Measurements from ENCODE around the gene LRRC4C. TPM values are rescaled to one million over a fixed set of nuclear protein-coding genes. Genes with fewer than 3 reads are reported as not detected.

The LRRC4C gene
- total RNA-seq, 6 donors from 2014 or later = 0.37 to 1.2 (median 1.0) TPM; not detected in 2

DNA sequence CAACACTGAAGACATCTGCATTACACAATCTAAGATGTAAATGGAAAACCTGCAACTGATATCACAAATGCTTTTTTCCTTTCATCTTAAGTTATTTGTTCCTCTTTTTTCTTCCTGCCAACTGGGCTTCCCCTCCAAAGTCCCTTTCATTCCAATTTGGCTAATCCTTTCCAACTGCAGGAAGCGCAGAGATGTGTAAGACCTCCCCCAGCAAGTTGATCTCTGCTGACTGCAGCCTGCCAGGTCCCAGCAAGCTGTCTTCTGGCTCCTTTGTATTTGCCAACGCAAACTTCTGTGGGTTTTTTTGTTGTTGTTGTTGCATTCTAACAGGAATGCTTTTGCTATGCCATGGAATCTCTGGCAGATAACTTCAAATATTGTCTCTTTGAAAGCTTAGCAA is 38.5 kb upstream of the LRRC4C start:
- DNase-seq = no peak
- TF ChIP-seq POLR2AphosphoS5 (IDR thresholded peaks at IDR 0.05) (no peak), POLR2A (IDR thresholded peaks at IDR 0.05) (no peak), EP300 (IDR thresholded peaks at IDR 0.05) (no peak)
- TF ChIP-seq, protein P1, sequence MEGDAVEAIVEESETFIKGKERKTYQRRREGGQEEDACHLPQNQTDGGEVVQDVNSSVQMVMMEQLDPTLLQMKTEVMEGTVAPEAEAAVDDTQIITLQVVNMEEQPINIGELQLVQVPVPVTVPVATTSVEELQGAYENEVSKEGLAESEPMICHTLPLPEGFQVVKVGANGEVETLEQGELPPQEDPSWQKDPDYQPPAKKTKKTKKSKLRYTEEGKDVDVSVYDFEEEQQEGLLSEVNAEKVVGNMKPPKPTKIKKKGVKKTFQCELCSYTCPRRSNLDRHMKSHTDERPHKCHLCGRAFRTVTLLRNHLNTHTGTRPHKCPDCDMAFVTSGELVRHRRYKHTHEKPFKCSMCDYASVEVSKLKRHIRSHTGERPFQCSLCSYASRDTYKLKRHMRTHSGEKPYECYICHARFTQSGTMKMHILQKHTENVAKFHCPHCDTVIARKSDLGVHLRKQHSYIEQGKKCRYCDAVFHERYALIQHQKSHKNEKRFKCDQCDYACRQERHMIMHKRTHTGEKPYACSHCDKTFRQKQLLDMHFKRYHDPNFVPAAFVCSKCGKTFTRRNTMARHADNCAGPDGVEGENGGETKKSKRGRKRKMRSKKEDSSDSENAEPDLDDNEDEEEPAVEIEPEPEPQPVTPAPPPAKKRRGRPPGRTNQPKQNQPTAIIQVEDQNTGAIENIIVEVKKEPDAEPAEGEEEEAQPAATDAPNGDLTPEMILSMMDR (IDR thresholded peaks at IDR 0.05) = no peak
- Histone ChIP-seq H3K27ac (no peak overlapping the region), H3K9me3 (no peaks in the 10 kb centered on the region), H3K27me3 (no peaks in the 10 kb centered on the region), H3K4me1 (no peaks in the 10 kb centered on the region), H3K4me3 (no peak overlapping the region), H3K36me3 (no peaks in the 10 kb centered on the region)
- ATAC-seq (ENCODE audit: low FRiP score in 2 of 2) = no peak
- WGBS, 2 donors = 13 to 24% methylated on average over 2 of the region's 2 CpGs

DNA sequence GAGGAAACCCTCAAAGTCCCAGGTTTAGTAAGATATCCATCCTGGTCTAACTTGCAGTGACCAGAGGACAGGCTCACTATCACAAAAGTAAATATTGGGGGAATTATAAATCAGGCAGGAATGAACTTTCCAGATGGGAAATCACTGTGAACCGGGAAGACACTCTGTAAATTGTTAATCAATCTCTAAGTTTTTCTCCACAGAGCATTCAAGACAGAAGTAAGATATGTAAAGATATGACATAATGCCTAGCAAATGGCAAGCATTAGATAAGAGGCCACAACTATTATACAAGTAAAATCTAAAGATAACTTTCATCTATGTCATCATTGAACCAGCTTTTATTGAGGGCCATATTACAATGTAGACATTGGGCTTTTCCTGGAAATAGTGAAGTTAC is 35.3 kb upstream of the LRRC4C start:
- H3K9me3 ChIP-seq = no peaks in the 10 kb centered on the region
- TF ChIP-seq, protein P1 (IDR thresholded peaks at IDR 0.05) = no peak
- TF ChIP-seq EP300 (IDR thresholded peaks at IDR 0.05) (no peak), POLR2AphosphoS5 (IDR thresholded peaks at IDR 0.05) (no peak), POLR2A (IDR thresholded peaks at IDR 0.05) (no peak)
- DNase-seq (no peak), ATAC-seq (ENCODE audit: low FRiP score in 2 of 2) (no peak)
- no peak overlapping the region for H3K4me3 ChIP-seq
- H3K4me1 ChIP-seq = no peaks in the 10 kb centered on the region
- no peak overlapping the region for H3K27ac ChIP-seq
- H3K36me3 ChIP-seq = no peaks in the 10 kb centered on the region
- 36 to 47% methylated on average over 1 of the region's 1 CpG for WGBS, 2 donors
- no peaks in the 10 kb centered on the region for H3K27me3 ChIP-seq

DNA sequence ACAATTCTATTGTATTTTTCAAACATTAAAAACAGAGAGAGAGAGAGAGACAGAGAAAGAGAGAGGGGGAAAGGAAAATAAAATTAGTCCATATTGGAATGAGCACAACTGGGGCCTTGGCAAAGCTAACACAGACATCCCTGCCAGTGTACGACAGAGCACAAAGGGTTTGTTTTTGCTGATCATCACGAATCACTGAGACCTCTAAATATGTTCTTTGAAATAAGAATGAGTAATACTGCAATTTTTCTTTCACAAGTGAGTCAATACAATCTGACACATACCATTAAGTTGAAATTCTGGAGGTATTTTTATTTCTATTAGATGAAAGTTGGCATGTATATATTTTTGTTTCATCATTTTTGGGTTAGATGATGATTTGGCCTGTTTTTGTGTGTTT is 27.0 kb upstream of the LRRC4C start:
- Histone ChIP-seq H3K4me3 (no peak overlapping the region), H3K27ac (no peak overlapping the region), H3K4me1 (no peaks in the 10 kb centered on the region), H3K36me3 (no peaks in the 10 kb centered on the region), H3K9me3 (no peaks in the 10 kb centered on the region), H3K27me3 (no peaks in the 10 kb centered on the region)
- WGBS, 2 donors = 68 to 79% methylated on average over 2 of the region's 2 CpGs
- ATAC-seq (ENCODE audit: low FRiP score in 2 of 2) (no peak), DNase-seq (no peak)
- TF ChIP-seq POLR2AphosphoS5 (IDR thresholded peaks at IDR 0.05) (no peak), EP300 (IDR thresholded peaks at IDR 0.05) (no peak), POLR2A (IDR thresholded peaks at IDR 0.05) (no peak)
- TF ChIP-seq, protein P1 (IDR thresholded peaks at IDR 0.05) = no peak

DNA sequence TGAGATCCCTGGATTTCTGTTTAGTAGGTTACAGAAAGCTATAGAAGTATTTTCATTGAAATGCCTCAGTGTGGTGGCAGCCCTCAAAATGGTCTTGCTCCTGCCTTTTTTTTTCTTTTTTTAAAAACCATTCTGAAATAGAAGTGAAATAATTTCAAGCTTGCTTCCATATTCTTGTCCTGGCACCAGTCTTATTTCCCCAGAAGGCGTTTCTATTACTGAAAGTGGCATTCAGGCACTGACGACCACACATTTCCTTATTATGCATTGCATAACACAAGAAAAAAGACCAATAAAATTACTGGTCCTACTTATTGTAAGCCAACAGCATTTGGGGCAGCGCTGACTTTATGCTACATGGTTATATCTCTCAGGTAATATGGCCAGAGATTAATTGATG is 24.5 kb upstream of the LRRC4C start:
- ATAC-seq (ENCODE audit: low FRiP score in 2 of 2) (no peak), DNase-seq (no peak)
- H3K36me3 ChIP-seq = no peaks in the 10 kb centered on the region
- H3K9me3 ChIP-seq = no peaks in the 10 kb centered on the region
- H3K27ac ChIP-seq = no peak overlapping the region
- H3K27me3 ChIP-seq = no peaks in the 10 kb centered on the region
- no peaks in the 10 kb centered on the region for H3K4me1 ChIP-seq
- 38 to 41% methylated on average over 3 of the region's 3 CpGs for WGBS, 2 donors
- TF ChIP-seq, protein P1 (IDR thresholded peaks at IDR 0.05) = no peak
- TF ChIP-seq EP300 (IDR thresholded peaks at IDR 0.05) = no peak
- no peak for TF ChIP-seq POLR2AphosphoS5 (IDR thresholded peaks at IDR 0.05)
- no peak for TF ChIP-seq POLR2A (IDR thresholded peaks at IDR 0.05)
- H3K4me3 ChIP-seq = no peak overlapping the region

DNA sequence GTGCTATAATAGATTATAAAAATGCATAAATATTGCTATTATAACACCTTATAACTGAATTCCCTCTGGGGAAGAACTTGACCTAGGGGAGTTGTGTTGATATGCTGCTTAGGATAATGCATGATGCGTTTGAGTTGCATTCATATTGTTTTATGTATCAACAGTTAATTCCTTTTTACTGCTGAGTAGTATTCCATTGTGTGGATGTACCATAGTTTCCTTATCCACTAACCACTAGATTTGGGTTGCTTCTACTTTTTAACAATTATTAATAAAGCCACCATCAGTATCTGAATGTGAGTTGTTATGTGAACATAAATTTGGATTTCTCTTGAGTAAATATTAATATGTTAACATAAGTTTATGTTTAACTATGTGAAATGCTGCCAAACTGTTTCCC is 19.7 kb upstream of the LRRC4C start:
- DNase-seq = no peak
- Histone ChIP-seq H3K36me3 (no peaks in the 10 kb centered on the region), H3K27ac (no peak overlapping the region), H3K4me1 (no peaks in the 10 kb centered on the region), H3K9me3 (peaks cover 0 to 3% (median 0%) of the 10 kb centered on the region in 4 donors), H3K27me3 (no peaks in the 10 kb centered on the region), H3K4me3 (no peak overlapping the region)
- no peak for ATAC-seq (ENCODE audit: low FRiP score in 2 of 2)
- 64 to 86% methylated on average over 1 of the region's 1 CpG for WGBS, 2 donors
- TF ChIP-seq, protein P1 (IDR thresholded peaks at IDR 0.05) = no peak
- TF ChIP-seq POLR2AphosphoS5 (IDR thresholded peaks at IDR 0.05) (no peak), POLR2A (IDR thresholded peaks at IDR 0.05) (no peak)
